CD14-positive monocyte (primary cell): ENCODE measurements around the gene CHST3. TPM values are rescaled to one million over a fixed set of nuclear protein-coding genes. Genes with fewer than 3 reads are reported as not detected.

Experiments used
- DNase-seq, 3 donors: peaks; one replicate each; pipeline ENCODE4 v3.0.0-alpha.2; 2011 to 2022
- H2AFZ ChIP-seq: 2 replicates; pipeline ENCODE4 v1.6.0; 2012; ENCODE audit warnings: mild to moderate bottlenecking, low read depth, low read length, inconsistent platforms; ENCODE audit not compliant: insufficient read depth, poor library complexity, severe bottlenecking
- H3K27ac ChIP-seq, 2 donors: 1 replicate in 1 of 2; 2 replicates in 1 of 2; pipeline ENCODE4 v1.5.1; 2012 to 2013; ENCODE audit warnings: low read length in 2 of 2, control low read depth in 1 of 2, inconsistent platforms in 1 of 2, low read depth in 1 of 2, mild to moderate bottlenecking in 1 of 2
- H3K27me3 ChIP-seq, 2 donors: one replicate each; pipeline versions ENCODE4 v1.6.0 to v1.6.1; 2011 to 2013; ENCODE audit warnings: low read length in 2 of 2; ENCODE audit not compliant: control insufficient read depth in 2 of 2, insufficient read depth in 2 of 2
- H3K36me3 ChIP-seq, 2 donors: replicated peaks in 1 of 2; 1 replicate in 1 of 2; 2 replicates in 1 of 2; pipeline versions ENCODE4 v1.5.1 to v1.6.1; 2012 to 2013; ENCODE audit warnings: low read length in 2 of 2, control low read depth in 1 of 2, inconsistent platforms in 1 of 2, mild to moderate bottlenecking in 1 of 2; ENCODE audit not compliant: insufficient read depth in 2 of 2, control insufficient read depth in 1 of 2
- H3K4me1 ChIP-seq, 2 donors: 1 replicate in 1 of 2; 2 replicates in 1 of 2; pipeline versions ENCODE4 v1.5.1 to v1.6.1; 2012 to 2013; ENCODE audit warnings: low read length in 2 of 2, control low read depth in 1 of 2, inconsistent platforms in 1 of 2, mild to moderate bottlenecking in 1 of 2, moderate library complexity in 1 of 2; ENCODE audit not compliant: insufficient read depth in 2 of 2, control insufficient read depth in 1 of 2
- H3K4me2 ChIP-seq: replicated peaks from 2 replicates; pipeline ENCODE3; 2012; ENCODE audit warnings: low read length, moderate library complexity, mild to moderate bottlenecking; ENCODE audit not compliant: poor library complexity, severe bottlenecking; ENCODE audit errors: extremely low read depth
- H3K4me3 ChIP-seq, 3 experiments: fragments of 200-600 bp in 1 of 3; sonication (generic) in 1 of 3; replicated peaks in 1 of 3; 1 replicate in 2 of 3; 2 replicates in 1 of 3; pipeline ENCODE4 v1.5.1; 2011 to 2013; ENCODE audit warnings: low read length in 3 of 3, mild to moderate bottlenecking in 3 of 3, control low read depth in 2 of 3, low read depth in 2 of 3, inconsistent platforms in 1 of 3, moderate library complexity in 1 of 3
- H3K79me2 ChIP-seq: 2 replicates; pipeline ENCODE4 v1.6.0; 2012; ENCODE audit warnings: mild to moderate bottlenecking, control low read depth, inconsistent platforms, low read length, moderate library complexity; ENCODE audit not compliant: insufficient read depth
- H3K9ac ChIP-seq: 2 replicates; pipeline ENCODE4 v1.6.0; 2017; ENCODE audit warnings: low read length, mild to moderate bottlenecking; ENCODE audit not compliant: insufficient read depth, poor library complexity, severe bottlenecking
- H3K9me3 ChIP-seq, 2 donors: replicated peaks in 1 of 2; 1 replicate in 1 of 2; 2 replicates in 1 of 2; pipeline versions ENCODE4 v1.5.1 to v1.6.1; 2012 to 2013; ENCODE audit warnings: low read length in 2 of 2, control low read depth in 1 of 2; ENCODE audit not compliant: control insufficient read depth in 1 of 2, insufficient read depth in 1 of 2
- H4K20me1 ChIP-seq: 2 replicates; pipeline ENCODE4 v1.6.0; 2012; ENCODE audit warnings: mild to moderate bottlenecking, low read length, control low read depth, moderate library complexity; ENCODE audit not compliant: insufficient read depth
- H3K27ac Mint-ChIP-seq, 7 donors: one replicate each; pipeline ENCODE4 v1.8.0; 2020; ENCODE audit warnings: mild to moderate bottlenecking in 7 of 7, mixed read lengths in 7 of 7, moderate library complexity in 6 of 7, inconsistent platforms in 2 of 7
- H3K27me3 Mint-ChIP-seq, 3 donors: one replicate each; pipeline ENCODE4 v1.8.0; 2021 to 2022; ENCODE audit warnings: low read depth in 3 of 3, mild to moderate bottlenecking in 3 of 3, mixed read lengths in 3 of 3, moderate library complexity in 3 of 3, inconsistent platforms in 1 of 3
- H3K36me3 Mint-ChIP-seq, 2 donors: one replicate each; pipeline ENCODE4 v1.8.0; 2020; ENCODE audit warnings: mixed read lengths in 2 of 2, inconsistent platforms in 1 of 2, mild to moderate bottlenecking in 1 of 2
- H3K4me1 Mint-ChIP-seq: one replicate; pipeline ENCODE4 v1.8.0; 2020; ENCODE audit warnings: mild to moderate bottlenecking, mixed read lengths
- H3K4me3 Mint-ChIP-seq, 2 donors: one replicate each; pipeline ENCODE4 v1.8.0; 2020; ENCODE audit warnings: mild to moderate bottlenecking in 2 of 2, mixed read lengths in 2 of 2, moderate library complexity in 1 of 2
- H3K9me3 Mint-ChIP-seq, 7 donors: one replicate each; pipeline ENCODE4 v1.8.0; 2020 to 2022; ENCODE audit warnings: mixed read lengths in 7 of 7, mild to moderate bottlenecking in 6 of 7, moderate library complexity in 6 of 7, inconsistent platforms in 2 of 7
- CTCF ChIP-seq: fragments of 200-600 bp; IDR thresholded peaks from one replicate; pipeline ENCODE4 v1.8.0; 2022; ENCODE audit warnings: antibody characterized with exemption, mild to moderate bottlenecking
- WGBS: methylation state at CpG from one replicate; pipeline ENCODE4 v1.1.5; 2013; ENCODE audit warnings: missing lambda C conversion rate; ENCODE audit not compliant: insufficient coverage; 5-methylcytosine and 5-hydroxymethylcytosine counted together
- intact Hi-C, 2 donors: fragments of 100-400 bp; cut with micrococcal nuclease; formaldehyde crosslinking; loops; one replicate each; pipeline versions ENCODE4 v1.15.0 to v1.15.1; 2023
- polyA plus RNA-seq, 3 donors: library from polyadenylated mRNA; depleted of rRNA in 1 of 3; unstranded in 2 of 3; stranded (reverse) in 1 of 3; fragments of 300-500 nt in 2 of 3; fragments of >200 nt in 1 of 3; fragmentation: Illumina TruSeq in 2 of 3; gene quantifications; 1 replicate in 2 of 3; 2 replicates in 1 of 3; pipeline ENCODE4 v1.2.3, GENCODE V29; 2012 to 2021

CHST3 gene
- polyA plus RNA-seq, 3 donors = not detected

DNA sequence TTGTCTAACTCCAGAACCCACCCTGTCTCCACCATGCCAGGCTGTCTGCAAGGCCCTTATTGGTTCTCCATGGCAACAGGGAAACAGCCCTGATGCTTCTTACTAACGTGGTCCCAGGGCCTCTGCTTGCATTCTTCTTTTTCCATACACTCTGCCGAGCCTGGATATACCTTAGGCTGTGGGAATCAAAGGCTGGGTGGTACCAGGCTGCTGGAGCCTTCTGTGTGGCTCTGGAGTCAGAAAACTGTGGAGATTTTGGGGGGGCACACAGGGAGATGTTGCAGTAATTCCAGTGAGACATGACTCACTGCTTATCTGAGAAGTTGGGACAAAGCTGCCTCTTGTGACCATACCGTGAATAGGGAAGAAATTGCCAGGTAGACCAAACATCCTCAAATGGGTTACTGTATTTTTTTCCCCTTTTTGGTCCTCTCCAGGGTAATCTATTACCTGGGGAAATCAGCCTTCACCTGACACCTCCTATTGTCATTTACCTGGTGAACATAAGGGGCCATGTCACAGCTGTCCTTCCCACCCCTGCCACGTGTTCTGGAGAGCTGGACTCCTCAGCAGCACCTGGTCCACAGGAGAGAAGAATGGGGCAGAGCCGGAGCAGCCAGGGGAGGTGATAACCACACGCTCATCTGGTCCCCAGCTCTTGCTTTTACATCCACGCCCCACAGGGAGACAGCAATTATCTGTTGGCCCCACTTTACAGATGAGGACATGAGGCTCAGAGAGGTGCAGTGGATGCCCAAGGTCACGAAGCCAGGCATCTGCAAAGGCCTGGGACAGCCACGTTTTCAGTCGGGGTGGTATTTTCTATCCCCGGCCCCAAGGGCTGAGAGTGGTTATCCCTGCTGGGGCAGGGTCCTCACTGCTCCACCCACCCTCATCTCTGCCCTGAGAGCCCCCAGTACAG is 4.6 kb downstream of the CHST3 start:
- Histone ChIP-seq H3K27ac (no peak overlapping the region), H2AFZ (no peak overlapping the region), H3K9me3 (no peaks in the 10 kb centered on the region), H4K20me1 (no peaks in the 10 kb centered on the region), H3K36me3 (no peaks in the 10 kb centered on the region), H3K79me2 (no peaks in the 10 kb centered on the region), H3K4me2 (no peak overlapping the region), H3K27me3 (peaks cover 18 to 28% of the 10 kb centered on the region in 2 donors), H3K4me1 (peaks cover 8 to 12% of the 10 kb centered on the region in 2 donors), H3K9ac (no peak overlapping the region), H3K4me3 (no peak overlapping the region)
- Mint-ChIP-seq H3K4me1 (peaks cover 7% of the 10 kb centered on the region), H3K27me3 (peaks cover 36 to 47% (median 43%) of the 10 kb centered on the region in 3 donors), H3K4me3 (no peak overlapping the region), H3K36me3 (peaks cover 0 to 3% of the 10 kb centered on the region in 2 donors), H3K27ac (no peak overlapping the region), H3K9me3 (peaks cover 0 to 6% (median 2%) of the 10 kb centered on the region in 7 donors)
- intact Hi-C loops = no loop called here
- no peak for DNase-seq
- TF ChIP-seq CTCF = no peak
- 84% methylated on average over 8 of the region's 11 CpGs for WGBS

DNA sequence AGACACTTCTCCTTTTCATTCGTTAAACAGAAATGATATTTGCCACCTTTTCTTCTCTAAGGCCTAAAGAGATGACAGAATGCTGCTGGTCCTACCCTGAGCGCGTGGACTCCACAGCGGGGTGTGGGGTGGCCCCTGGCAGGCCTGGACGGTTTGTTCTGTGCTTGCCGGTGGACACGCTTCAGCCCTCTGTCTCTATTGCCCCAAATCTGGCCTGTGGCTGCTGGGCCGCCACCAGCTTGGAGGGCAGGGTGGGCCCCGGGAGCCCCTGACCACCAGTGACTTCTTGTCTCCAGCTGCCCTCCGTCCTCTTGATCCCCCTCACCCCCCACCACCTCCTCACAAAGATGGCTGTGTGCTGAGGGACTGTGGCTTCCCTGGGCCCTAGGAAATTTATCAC is 5.7 kb downstream of the CHST3 start:
- Mint-ChIP-seq H3K9me3 (peaks cover 0 to 4% (median 1%) of the 10 kb centered on the region in 7 donors), H3K36me3 (peaks cover 0 to 2% of the 10 kb centered on the region in 2 donors), H3K27ac (no peak overlapping the region), H3K27me3 (peaks cover 32 to 38% (median 35%) of the 10 kb centered on the region in 3 donors), H3K4me3 (no peak overlapping the region), H3K4me1 (peaks cover 3% of the 10 kb centered on the region)
- Histone ChIP-seq H3K9ac (no peak overlapping the region), H3K27me3 (peaks cover 14 to 20% of the 10 kb centered on the region in 2 donors), H4K20me1 (no peaks in the 10 kb centered on the region), H3K4me2 (no peak overlapping the region), H3K4me3 (no peak overlapping the region), H3K9me3 (no peaks in the 10 kb centered on the region), H3K27ac (no peak overlapping the region), H3K4me1 (peaks cover 2 to 4% of the 10 kb centered on the region in 2 donors), H3K79me2 (no peaks in the 10 kb centered on the region), H3K36me3 (no peaks in the 10 kb centered on the region), H2AFZ (no peak overlapping the region)
- TF ChIP-seq CTCF = no peak
- intact Hi-C loops = no loop called here
- WGBS = 86% methylated on average over 8 of the region's 10 CpGs
- DNase-seq = no peak
